ENCODE results near the gene RADIL.

RADIL gene

DNA sequence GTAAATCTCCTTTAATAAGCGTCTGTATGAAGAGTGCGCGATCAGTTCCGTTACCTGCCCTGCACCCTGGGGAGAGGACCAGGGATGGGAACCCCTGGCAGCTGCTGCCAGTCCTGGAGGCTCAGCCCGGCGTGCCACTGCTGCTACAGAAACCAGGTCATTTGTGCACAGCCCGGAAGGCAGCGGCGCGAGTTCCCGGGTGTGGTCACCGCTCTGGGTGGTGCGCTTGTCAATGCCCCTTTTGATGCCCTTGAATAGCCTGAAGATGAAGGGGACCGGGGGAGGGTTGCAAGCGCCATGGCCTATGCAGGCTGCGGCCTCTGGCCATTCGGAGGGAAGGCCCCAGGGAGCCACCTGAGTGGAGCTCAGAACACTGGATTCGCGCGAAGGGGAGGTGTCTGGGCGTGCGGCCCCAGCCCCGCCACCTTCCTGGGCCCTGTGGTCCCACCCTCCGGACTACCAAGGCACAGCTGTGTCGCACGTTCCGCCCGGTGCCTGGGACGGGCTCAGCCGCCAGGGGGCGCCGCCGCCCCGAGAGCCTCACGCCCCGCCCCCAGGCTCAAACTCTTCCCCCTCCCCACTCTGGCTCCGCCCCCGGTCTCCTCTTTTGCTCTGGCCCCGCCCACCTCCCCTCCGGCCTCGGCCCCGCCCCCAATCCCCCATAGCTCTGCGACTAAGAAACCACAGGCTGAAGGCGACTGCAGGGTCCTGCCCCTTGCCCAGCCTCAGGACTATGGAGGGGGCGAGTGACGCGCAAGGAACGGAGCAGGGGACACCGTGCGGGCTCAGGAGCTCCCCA lies 91.6 kb downstream of the RADIL start:
- DNase-seq = no peak

GRCh38 chr7:4791101-4791737 lies 92.3 kb downstream of the RADIL start:
- no peak for DNase-seq

GRCh38 chr7:4790516-4790991 lies 93.0 kb downstream of the RADIL start:
- no peak for DNase-seq

- DNase-seq = no peak
Measured at GRCh38 chr7:4790078-4790465, 93.4 kb downstream of the RADIL start.

DNA sequence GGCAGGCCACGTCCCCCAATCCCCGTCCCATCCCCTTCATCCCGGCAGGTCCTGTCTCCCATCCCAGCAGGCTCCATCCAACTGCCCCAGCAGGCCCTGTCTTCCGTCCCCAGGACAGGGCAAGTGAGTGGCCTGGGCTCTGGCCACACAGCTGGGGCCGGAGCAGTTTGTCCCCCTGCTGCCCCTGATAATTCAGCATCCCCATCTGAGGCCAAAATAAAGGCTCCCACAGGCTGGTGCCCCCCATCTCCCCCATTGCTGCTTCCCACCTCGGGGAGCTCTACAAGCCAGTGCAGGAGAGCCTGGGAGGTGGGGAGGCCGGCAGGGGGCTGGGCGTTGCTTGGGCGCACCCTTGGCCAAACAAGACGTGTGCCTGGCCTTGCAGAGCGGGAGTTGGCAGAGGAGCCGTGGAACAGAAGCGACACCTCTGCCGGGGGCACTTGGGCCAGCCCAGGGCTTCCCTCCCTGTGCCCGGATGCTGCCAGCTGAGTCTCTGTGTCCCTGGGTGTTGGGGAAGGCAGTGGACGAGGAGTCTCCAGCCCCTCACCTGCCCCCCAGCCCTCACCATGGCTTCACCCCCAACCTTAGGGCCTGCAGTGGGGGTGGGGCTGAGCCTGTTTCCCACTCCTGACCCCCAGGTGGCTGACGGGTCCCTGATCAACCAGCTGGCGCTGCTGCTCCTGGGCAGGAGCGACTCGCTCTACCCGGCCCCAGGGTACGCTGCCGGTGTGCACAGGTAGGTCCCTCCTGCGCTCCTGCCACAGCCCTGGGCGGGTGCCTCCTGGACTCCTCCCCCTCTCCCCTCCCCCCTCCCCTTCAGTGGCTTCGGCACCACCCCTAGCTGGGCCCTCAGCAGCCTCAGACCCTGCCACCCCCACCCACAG lies 94.1 kb downstream of the RADIL start:
- DNase-seq = no peak

- DNase-seq = no peak
Measured at GRCh38 chr7:4788627-4789189, 94.8 kb downstream of the RADIL start.

- DNase-seq = no peak
Measured at GRCh38 chr7:4787947-4788626, 95.4 kb downstream of the RADIL start.

- DNase-seq = no peak
Measured at GRCh38 chr7:4787541-4787940, 96.0 kb downstream of the RADIL start.

DNA sequence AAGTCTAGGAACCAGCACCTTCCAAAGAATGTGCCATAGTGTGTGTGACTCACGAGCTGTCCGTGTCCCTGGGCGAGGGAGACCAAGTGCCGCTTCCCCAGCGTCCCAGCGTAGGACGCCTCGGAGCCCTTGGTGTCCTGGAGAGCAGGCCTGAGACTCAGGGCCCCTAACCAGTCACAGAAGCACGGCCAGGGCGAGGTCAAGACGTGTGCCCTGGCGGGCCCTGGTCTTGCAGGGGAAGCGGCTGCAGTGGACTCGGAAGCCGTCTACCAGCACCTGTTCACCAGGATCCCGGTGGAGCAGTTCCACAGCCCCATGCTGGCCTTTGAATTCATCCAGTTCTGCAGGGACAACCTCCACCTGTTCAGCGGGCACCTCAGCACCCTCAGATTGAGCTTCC lies 97.5 kb downstream of the RADIL start:
- no peak for DNase-seq

- no peak for DNase-seq
Measured at GRCh38 chr7:4785371-4785770, 98.1 kb downstream of the RADIL start.

DNA sequence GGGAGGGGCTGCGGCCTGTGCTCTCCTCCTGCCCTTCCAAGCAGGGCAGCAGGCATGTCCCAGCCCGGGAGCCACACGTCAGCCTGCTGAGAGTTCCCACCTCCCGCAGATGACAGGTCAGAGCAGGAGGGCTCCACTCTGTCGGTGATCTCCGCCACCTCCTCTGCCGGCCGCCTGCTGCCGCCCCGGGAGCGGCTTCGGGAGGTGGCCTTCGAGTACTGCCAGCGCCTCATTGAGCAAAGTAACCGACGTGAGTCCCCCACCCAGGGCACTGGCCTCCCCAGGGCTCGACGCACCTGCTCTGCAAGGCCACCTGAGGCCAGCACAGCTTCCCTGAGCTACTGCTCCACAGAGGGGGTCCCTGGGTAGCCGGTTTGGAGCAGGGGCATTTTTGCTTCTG lies 98.7 kb downstream of the RADIL start:
- DNase-seq = no peak

GRCh38 chr7:4783762-4784351 lies 99.7 kb downstream of the RADIL start:
- DNase-seq = no peak

DNA sequence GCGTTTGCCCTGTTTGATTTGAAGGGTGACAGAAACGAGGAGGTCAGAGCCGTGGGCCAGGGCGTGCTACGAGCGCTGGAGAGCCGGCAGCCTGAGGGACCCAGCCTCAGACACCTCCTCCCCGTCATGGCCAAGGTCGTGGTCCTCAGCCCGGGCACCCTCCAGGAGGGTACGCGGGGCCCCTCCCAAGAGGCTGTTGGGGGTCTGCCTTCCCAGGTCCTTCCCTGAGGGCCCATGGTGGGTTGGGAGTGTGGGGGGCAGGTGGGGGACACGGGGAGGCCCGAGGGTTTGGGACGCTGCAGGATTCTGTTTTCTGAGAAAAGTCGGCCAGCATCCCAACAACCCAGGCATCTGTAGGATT lies 100.2 kb downstream of the RADIL start:
- DNase-seq = no peak

GRCh38 chr7:4782333-4783291 lies 100.9 kb downstream of the RADIL start:
- DNase-seq = no peak

DNA sequence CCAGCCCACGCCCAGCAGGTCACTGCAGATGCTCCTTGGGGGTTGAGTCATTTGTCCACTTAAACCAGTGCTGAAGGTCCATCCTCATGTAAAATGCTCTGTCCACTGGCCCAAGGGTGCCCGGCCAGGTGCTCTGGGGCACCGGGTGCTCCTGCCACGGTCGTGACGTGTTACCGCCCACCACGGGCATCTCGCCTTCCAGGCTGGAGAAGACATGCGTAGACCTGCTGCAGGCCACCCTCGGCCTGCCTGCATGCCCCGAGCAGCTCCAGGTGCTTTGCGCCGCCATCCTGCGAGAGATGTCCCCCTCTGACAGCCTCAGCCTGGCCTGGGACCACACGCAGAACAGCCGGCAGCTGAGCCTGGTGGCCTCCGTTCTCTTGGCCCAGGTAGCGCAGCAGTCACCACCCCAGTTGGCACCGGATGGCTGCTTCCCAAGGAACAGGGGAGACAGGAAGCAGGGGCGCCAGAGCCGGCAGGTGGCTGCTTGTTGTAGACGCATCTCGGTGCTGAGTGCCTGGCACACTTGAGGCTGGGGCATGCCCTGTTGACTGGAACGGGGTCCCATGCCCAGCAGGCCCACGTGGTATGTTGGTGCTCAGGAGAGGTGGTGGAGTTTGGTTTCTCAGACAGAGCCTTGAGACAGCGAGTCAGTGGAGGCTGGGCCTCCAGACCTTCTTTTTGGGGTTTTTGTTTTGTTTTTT lies 102.0 kb downstream of the RADIL start:
- DNase-seq = no peak

DNA sequence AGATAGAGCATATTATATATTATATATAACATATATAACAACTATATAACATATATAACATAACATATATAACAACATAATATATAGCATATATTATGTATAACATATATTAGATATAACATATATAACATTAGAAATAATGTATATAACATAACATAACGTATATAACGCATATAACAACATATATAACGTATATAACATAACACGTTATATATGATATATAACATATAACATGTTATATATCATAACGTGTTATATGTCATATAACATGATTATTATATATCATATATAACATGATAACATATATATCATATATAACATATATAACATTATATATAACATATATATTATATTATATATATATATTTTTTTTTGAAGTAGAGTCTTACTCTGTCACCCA lies 104.4 kb downstream of the RADIL start:
- DNase-seq = no peak

GRCh38 chr7:4775848-4776623 lies 107.5 kb downstream of the RADIL start:
- no peak for DNase-seq

GRCh38 chr7:4775250-4775847 lies 108.2 kb downstream of the RADIL start, which contains the start of gene AP5Z1:
Gene AP5Z1 (plus strand): TSS chr7:4775623. CDS start chr7:4775716, 93 bp downstream.
- DNase-seq = peak; percentile 83 to 97
